ENCODE measurements around the gene GFRAL.

Gene GFRAL

GRCh38 chr6:55410674-55411073, 83.4 kb downstream of the GFRAL start:
- H3K4me3 ChIP-seq (ENCODE audit: low read depth in 1 of 2, low read length in 2 of 2): no peak overlapping the region
- H3K27ac ChIP-seq (ENCODE audit: low read depth, low read length): no peak overlapping the region
- H3K9ac ChIP-seq (ENCODE audit: low read depth in 1 of 2, low read length in 2 of 2): no peak overlapping the region
- no peaks in the 10 kb centered on the region for H3K27me3 ChIP-seq (ENCODE audit: control insufficient read depth in 1 of 2, insufficient read depth in 2 of 2, low read length in 2 of 2)
- H3K9me3 ChIP-seq (ENCODE audit: control insufficient read depth in 1 of 2, low read length in 2 of 2): no peaks in the 10 kb centered on the region
- H3K36me3 ChIP-seq (ENCODE audit: control insufficient read depth in 1 of 2, insufficient read depth in 2 of 2, low read length in 2 of 2): no peaks in the 10 kb centered on the region
- no peaks in the 10 kb centered on the region for H3K4me1 ChIP-seq (ENCODE audit: control insufficient read depth in 1 of 2, insufficient read depth in 2 of 2, low read length in 2 of 2)

DNA sequence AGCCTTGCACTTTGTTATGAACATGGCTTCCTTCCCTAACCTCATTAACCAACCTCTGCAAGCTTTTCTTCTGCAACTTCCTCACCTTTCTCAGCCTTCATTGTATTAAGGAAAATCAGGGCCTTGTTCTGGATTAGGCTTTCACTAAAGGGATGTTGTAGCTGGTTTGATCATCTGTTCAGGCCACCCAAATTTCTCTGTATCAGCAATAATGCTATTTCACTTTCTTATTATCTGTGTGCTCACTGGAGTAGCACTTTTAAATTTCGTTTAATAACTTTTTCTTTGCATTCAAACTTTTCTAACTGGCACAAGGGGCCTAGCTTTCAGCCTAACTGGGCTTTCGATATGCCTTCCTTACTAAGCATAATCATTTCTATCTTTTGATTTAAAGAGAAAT, 96.7 kb downstream of the GFRAL start:
- Histone ChIP-seq H3K36me3 (ENCODE audit: control insufficient read depth in 1 of 2, insufficient read depth in 2 of 2, low read length in 2 of 2) (no peaks in the 10 kb centered on the region), H3K27me3 (ENCODE audit: control insufficient read depth in 1 of 2, insufficient read depth in 2 of 2, low read length in 2 of 2) (no peaks in the 10 kb centered on the region), H3K9me3 (ENCODE audit: control insufficient read depth in 1 of 2, low read length in 2 of 2) (no peaks in the 10 kb centered on the region), H3K4me3 (ENCODE audit: low read depth in 1 of 2, low read length in 2 of 2) (no peak overlapping the region), H3K4me1 (ENCODE audit: control insufficient read depth in 1 of 2, insufficient read depth in 2 of 2, low read length in 2 of 2) (no peaks in the 10 kb centered on the region), H3K27ac (ENCODE audit: low read depth, low read length) (no peak overlapping the region), H3K9ac (ENCODE audit: low read depth in 1 of 2, low read length in 2 of 2) (no peak overlapping the region)

DNA sequence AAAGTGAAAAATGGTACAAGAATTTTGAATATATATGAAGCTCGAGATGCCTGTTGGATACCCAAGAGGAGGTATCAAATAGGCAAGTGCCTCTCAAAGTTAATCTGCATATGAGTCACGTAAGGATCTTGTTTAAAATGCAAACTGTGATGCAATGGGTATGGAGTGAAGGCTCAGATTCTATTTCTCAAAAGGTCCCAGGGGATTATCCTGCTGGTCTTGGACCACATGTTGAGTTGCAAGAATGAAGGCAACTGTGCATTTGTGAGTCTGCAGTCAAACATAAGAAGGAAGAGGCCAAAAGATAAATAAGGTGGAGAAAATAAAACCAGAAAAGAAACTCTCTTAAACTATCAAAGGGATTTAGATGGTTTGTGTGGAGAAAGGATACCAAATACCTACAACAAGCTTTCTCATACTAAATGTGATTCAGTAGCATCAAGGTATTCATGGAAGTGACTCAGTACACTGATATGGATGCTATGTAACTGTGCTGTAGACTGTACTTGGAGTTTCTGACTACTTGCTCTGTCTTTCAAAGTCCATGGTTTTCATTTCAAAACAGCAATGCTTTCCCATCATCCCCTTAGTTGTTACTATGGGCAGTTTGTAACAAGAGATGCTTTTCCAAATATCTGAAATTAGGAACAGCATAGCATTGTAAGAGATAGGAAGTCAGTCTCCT, 106.3 kb downstream of the GFRAL start:
- no peak overlapping the region for H3K4me3 ChIP-seq (ENCODE audit: low read depth in 1 of 2, low read length in 2 of 2)
- no peaks in the 10 kb centered on the region for H3K9me3 ChIP-seq (ENCODE audit: control insufficient read depth in 1 of 2, low read length in 2 of 2)
- no peak overlapping the region for H3K27ac ChIP-seq (ENCODE audit: low read depth, low read length)
- H3K9ac ChIP-seq (ENCODE audit: low read depth in 1 of 2, low read length in 2 of 2): no peak overlapping the region
- H3K4me1 ChIP-seq (ENCODE audit: control insufficient read depth in 1 of 2, insufficient read depth in 2 of 2, low read length in 2 of 2): no peaks in the 10 kb centered on the region
- no peaks in the 10 kb centered on the region for H3K27me3 ChIP-seq (ENCODE audit: control insufficient read depth in 1 of 2, insufficient read depth in 2 of 2, low read length in 2 of 2)
- no peaks in the 10 kb centered on the region for H3K36me3 ChIP-seq (ENCODE audit: control insufficient read depth in 1 of 2, insufficient read depth in 2 of 2, low read length in 2 of 2)

DNA sequence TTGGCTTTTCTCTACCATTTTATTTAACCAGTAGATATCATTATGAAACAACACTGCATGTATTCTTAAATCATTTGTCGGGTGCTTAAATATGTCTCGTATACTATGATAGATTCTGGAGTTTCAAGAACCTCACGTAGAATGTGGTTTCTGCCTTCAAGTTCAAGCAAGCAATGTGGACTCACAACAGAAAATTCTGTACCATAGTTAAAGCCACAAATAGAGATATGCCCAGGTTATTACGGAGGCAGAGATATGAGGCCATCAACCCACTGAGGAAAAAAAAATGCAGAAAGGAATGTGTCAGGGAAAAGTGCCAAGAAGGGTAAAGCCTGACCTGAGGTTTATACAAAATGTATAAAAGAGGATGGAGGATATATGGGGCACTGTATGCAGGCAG, 109.9 kb downstream of the GFRAL start:
- H3K9me3 ChIP-seq (ENCODE audit: control insufficient read depth in 1 of 2, low read length in 2 of 2): no peaks in the 10 kb centered on the region
- H3K27ac ChIP-seq (ENCODE audit: low read depth, low read length): no peak overlapping the region
- no peak overlapping the region for H3K9ac ChIP-seq (ENCODE audit: low read depth in 1 of 2, low read length in 2 of 2)

GRCh38 chr6:55438203-55438602, 110.9 kb downstream of the GFRAL start:
- H3K36me3 ChIP-seq (ENCODE audit: control insufficient read depth in 1 of 2, insufficient read depth in 2 of 2, low read length in 2 of 2): no peaks in the 10 kb centered on the region
- no peak overlapping the region for H3K9ac ChIP-seq (ENCODE audit: low read depth in 1 of 2, low read length in 2 of 2)
- no peak overlapping the region for H3K4me3 ChIP-seq (ENCODE audit: low read depth in 1 of 2, low read length in 2 of 2)
- no peaks in the 10 kb centered on the region for H3K27me3 ChIP-seq (ENCODE audit: control insufficient read depth in 1 of 2, insufficient read depth in 2 of 2, low read length in 2 of 2)
- no peak overlapping the region for H3K27ac ChIP-seq (ENCODE audit: low read depth, low read length)
- no peaks in the 10 kb centered on the region for H3K4me1 ChIP-seq (ENCODE audit: control insufficient read depth in 1 of 2, insufficient read depth in 2 of 2, low read length in 2 of 2)
- no peaks in the 10 kb centered on the region for H3K9me3 ChIP-seq (ENCODE audit: control insufficient read depth in 1 of 2, low read length in 2 of 2)

More for the DNA sequence above, 109.9 kb downstream of the GFRAL start:
- Histone ChIP-seq H3K4me1 (ENCODE audit: control insufficient read depth in 1 of 2, insufficient read depth in 2 of 2, low read length in 2 of 2) (no peaks in the 10 kb centered on the region), H3K36me3 (ENCODE audit: control insufficient read depth in 1 of 2, insufficient read depth in 2 of 2, low read length in 2 of 2) (no peaks in the 10 kb centered on the region), H3K4me3 (ENCODE audit: low read depth in 1 of 2, low read length in 2 of 2) (no peak overlapping the region), H3K27me3 (ENCODE audit: control insufficient read depth in 1 of 2, insufficient read depth in 2 of 2, low read length in 2 of 2) (no peaks in the 10 kb centered on the region)

DNA sequence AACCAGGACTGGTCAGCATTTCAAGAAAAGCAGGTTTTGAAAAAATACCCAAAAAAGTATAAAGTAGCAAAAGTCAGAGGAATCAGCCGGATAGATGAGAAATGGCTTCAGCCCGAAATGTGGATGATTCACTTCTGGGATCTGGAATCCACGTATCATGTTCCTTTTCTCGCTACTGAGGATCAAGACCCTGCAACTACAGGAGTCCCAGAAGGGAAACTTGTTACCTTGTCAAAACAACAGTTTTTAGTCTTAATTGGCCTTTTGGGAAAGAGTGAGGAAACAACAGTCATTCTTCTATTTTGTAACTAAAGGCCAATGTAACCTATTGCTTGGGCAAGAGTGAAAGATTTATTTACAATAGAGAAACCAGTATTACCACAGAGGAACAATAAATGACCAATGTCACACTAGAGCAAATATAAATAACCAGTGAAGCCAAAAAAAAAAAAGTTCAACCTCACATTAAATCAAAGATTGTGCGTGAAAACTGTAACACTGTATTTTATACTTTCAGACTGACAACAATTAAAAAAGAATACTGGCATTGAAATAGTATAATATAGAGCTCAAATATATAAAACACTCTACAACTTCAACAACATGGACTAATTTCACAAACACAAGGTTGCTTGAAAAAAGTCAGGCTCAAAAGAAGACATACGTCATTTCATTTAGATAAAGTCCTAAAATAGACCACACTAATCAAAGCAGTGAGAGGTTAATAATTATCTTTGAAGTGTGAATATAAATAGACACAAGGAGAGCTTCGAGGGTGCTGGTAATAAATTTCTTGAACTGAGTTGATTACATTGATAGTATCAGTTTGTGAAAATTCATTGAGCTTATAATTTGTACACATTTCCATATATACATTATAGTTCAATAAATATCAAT, 116.2 kb downstream of the GFRAL start:
- H3K9me3 ChIP-seq (ENCODE audit: control insufficient read depth in 1 of 2, low read length in 2 of 2): no peaks in the 10 kb centered on the region
- H3K9ac ChIP-seq (ENCODE audit: low read depth in 1 of 2, low read length in 2 of 2): no peak overlapping the region
- no peaks in the 10 kb centered on the region for H3K27me3 ChIP-seq (ENCODE audit: control insufficient read depth in 1 of 2, insufficient read depth in 2 of 2, low read length in 2 of 2)
- no peak overlapping the region for H3K4me3 ChIP-seq (ENCODE audit: low read depth in 1 of 2, low read length in 2 of 2)
- H3K27ac ChIP-seq (ENCODE audit: low read depth, low read length): no peak overlapping the region
- no peaks in the 10 kb centered on the region for H3K36me3 ChIP-seq (ENCODE audit: control insufficient read depth in 1 of 2, insufficient read depth in 2 of 2, low read length in 2 of 2)
- H3K4me1 ChIP-seq (ENCODE audit: control insufficient read depth in 1 of 2, insufficient read depth in 2 of 2, low read length in 2 of 2): no peaks in the 10 kb centered on the region

GRCh38 chr6:55445648-55446204, 118.5 kb downstream of the GFRAL start:
- Histone ChIP-seq H3K4me1 (ENCODE audit: control insufficient read depth in 1 of 2, insufficient read depth in 2 of 2, low read length in 2 of 2) (no peaks in the 10 kb centered on the region), H3K4me3 (ENCODE audit: low read depth in 1 of 2, low read length in 2 of 2) (no peak overlapping the region), H3K9ac (ENCODE audit: low read depth in 1 of 2, low read length in 2 of 2) (no peak overlapping the region), H3K27me3 (ENCODE audit: control insufficient read depth in 1 of 2, insufficient read depth in 2 of 2, low read length in 2 of 2) (no peaks in the 10 kb centered on the region), H3K36me3 (ENCODE audit: control insufficient read depth in 1 of 2, insufficient read depth in 2 of 2, low read length in 2 of 2) (no peaks in the 10 kb centered on the region), H3K9me3 (ENCODE audit: control insufficient read depth in 1 of 2, low read length in 2 of 2) (no peaks in the 10 kb centered on the region), H3K27ac (ENCODE audit: low read depth, low read length) (no peak overlapping the region)

DNA sequence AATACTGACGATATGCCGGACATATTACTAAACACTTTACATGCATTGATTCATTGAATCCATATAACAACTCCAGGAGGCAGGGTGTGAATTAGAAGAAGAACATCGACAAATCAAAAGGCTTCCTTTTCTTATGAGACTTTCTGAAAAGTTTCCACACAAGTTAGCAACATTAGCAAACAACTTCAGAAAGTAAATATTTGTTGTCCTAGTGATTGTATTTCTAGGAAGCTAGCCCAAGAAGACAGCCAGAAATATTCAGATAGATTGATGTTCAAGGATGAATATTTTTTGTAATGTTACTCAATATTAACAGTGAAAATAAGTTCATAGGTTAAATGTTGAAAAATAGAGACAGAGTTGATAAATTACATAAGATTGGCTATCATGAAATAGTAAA, 120.6 kb downstream of the GFRAL start:
- Histone ChIP-seq H3K9me3 (ENCODE audit: control insufficient read depth in 1 of 2, low read length in 2 of 2) (no peaks in the 10 kb centered on the region), H3K36me3 (ENCODE audit: control insufficient read depth in 1 of 2, insufficient read depth in 2 of 2, low read length in 2 of 2) (no peaks in the 10 kb centered on the region), H3K4me1 (ENCODE audit: control insufficient read depth in 1 of 2, insufficient read depth in 2 of 2, low read length in 2 of 2) (no peaks in the 10 kb centered on the region), H3K27ac (ENCODE audit: low read depth, low read length) (no peak overlapping the region), H3K9ac (ENCODE audit: low read depth in 1 of 2, low read length in 2 of 2) (no peak overlapping the region), H3K27me3 (ENCODE audit: control insufficient read depth in 1 of 2, insufficient read depth in 2 of 2, low read length in 2 of 2) (no peaks in the 10 kb centered on the region), H3K4me3 (ENCODE audit: low read depth in 1 of 2, low read length in 2 of 2) (no peak overlapping the region)

DNA sequence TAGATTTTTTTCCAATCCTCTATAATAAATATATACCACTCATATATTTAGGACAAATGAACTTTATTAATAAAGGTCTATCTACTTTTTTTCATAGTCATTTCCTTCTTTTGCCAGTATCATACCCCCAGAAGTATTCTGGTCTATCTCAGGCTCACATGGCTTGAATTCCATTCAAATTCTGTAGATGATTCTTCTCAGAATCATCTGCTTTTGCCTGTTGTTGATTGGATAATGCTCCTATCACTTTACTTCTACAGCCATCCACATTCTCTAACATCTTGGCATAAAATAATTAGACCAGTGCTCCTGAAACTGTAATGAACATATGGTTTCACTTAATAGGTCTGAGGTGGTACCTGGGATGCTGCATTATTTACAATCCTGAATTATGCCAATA, 121.2 kb downstream of the GFRAL start:
- no peak overlapping the region for H3K9ac ChIP-seq (ENCODE audit: low read depth in 1 of 2, low read length in 2 of 2)
- no peaks in the 10 kb centered on the region for H3K36me3 ChIP-seq (ENCODE audit: control insufficient read depth in 1 of 2, insufficient read depth in 2 of 2, low read length in 2 of 2)
- no peaks in the 10 kb centered on the region for H3K27me3 ChIP-seq (ENCODE audit: control insufficient read depth in 1 of 2, insufficient read depth in 2 of 2, low read length in 2 of 2)
- no peaks in the 10 kb centered on the region for H3K4me1 ChIP-seq (ENCODE audit: control insufficient read depth in 1 of 2, insufficient read depth in 2 of 2, low read length in 2 of 2)
- H3K27ac ChIP-seq (ENCODE audit: low read depth, low read length): no peak overlapping the region
- H3K4me3 ChIP-seq (ENCODE audit: low read depth in 1 of 2, low read length in 2 of 2): no peak overlapping the region
- H3K9me3 ChIP-seq (ENCODE audit: control insufficient read depth in 1 of 2, low read length in 2 of 2): no peaks in the 10 kb centered on the region

DNA sequence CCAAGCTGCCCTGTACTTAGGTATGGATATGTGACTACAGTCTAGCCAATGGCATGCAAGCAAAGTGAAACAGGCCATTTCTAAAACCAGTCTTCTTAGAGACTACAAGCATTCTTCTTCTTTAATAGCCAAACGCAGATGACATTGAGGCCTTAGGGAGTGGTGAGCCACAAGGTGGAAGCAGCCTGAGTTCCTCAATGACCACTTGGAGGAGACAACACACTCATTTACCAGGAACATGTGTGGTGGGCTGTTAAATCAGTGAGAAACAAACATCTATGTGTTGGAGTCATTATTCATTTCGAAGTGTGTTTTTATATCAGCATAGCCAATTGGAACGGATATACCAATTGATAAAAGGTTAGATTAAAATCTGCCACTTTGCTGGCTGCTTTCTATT, 122.0 kb downstream of the GFRAL start:
- Histone ChIP-seq H3K9ac (ENCODE audit: low read depth in 1 of 2, low read length in 2 of 2) (no peak overlapping the region), H3K9me3 (ENCODE audit: control insufficient read depth in 1 of 2, low read length in 2 of 2) (no peaks in the 10 kb centered on the region), H3K27ac (ENCODE audit: low read depth, low read length) (no peak overlapping the region), H3K27me3 (ENCODE audit: control insufficient read depth in 1 of 2, insufficient read depth in 2 of 2, low read length in 2 of 2) (no peaks in the 10 kb centered on the region), H3K4me1 (ENCODE audit: control insufficient read depth in 1 of 2, insufficient read depth in 2 of 2, low read length in 2 of 2) (no peaks in the 10 kb centered on the region), H3K36me3 (ENCODE audit: control insufficient read depth in 1 of 2, insufficient read depth in 2 of 2, low read length in 2 of 2) (no peaks in the 10 kb centered on the region), H3K4me3 (ENCODE audit: low read depth in 1 of 2, low read length in 2 of 2) (no peak overlapping the region)
